CD8-positive, alpha-beta memory T cell (primary cell): ENCODE results near the gene MRTFA. TPM values are rescaled to one million over a fixed set of nuclear protein-coding genes. Genes with fewer than 3 reads are reported as not detected.

Experiments
- CTCF ChIA-PET: fragments of 350-600 bp; sonication (Branson Sonifier 250); formaldehyde crosslinking; loops from one replicate; lab custom pipeline; 2021; ENCODE audit warnings: antibody characterized with exemption; lab: Charles Lee
- POLR2A ChIA-PET: fragments of 350-600 bp; sonication (Branson Sonifier 250); formaldehyde crosslinking; loops from one replicate; lab custom pipeline; 2021; ENCODE audit warnings: antibody characterized with exemption; lab: Charles Lee
- DNase-seq, 5 donors: peaks; one replicate each; pipeline versions ENCODE4 v3.0.0 to v3.0.0-alpha.2; 2020 to 2022; ENCODE audit warnings: mixed read lengths in 1 of 5
- H3K27ac ChIP-seq: one replicate; pipeline ENCODE4 v1.7.0; 2013; ENCODE audit warnings: low read depth, mild to moderate bottlenecking, low read length, moderate library complexity
- H3K27me3 ChIP-seq: 2 replicates; pipeline ENCODE4 v1.7.0; 2013; ENCODE audit warnings: low read length, mild to moderate bottlenecking; ENCODE audit not compliant: insufficient read depth, poor library complexity, severe bottlenecking
- H3K36me3 ChIP-seq: 2 replicates; pipeline ENCODE4 v1.7.0; 2013; ENCODE audit warnings: mild to moderate bottlenecking, low read length, moderate library complexity; ENCODE audit not compliant: insufficient read depth
- H3K4me1 ChIP-seq: 2 replicates; pipeline ENCODE4 v1.7.0; 2013; ENCODE audit warnings: mild to moderate bottlenecking, low read length, moderate library complexity; ENCODE audit not compliant: insufficient read depth
- H3K4me3 ChIP-seq: 2 replicates; pipeline ENCODE4 v1.7.0; 2013; ENCODE audit warnings: mild to moderate bottlenecking, low read length
- H3K9me3 ChIP-seq: 2 replicates; pipeline ENCODE4 v1.7.0; 2013; ENCODE audit warnings: mild to moderate bottlenecking, low read length
- H3K27ac Mint-ChIP-seq, 8 donors: one replicate each; pipeline ENCODE4 v1.8.0; 2020 to 2021; ENCODE audit warnings: mixed read lengths in 8 of 8, mild to moderate bottlenecking in 6 of 8, inconsistent platforms in 3 of 8, moderate library complexity in 3 of 8
- H3K27me3 Mint-ChIP-seq, 2 donors: one replicate each; pipeline ENCODE4 v1.8.0; 2020 to 2021; ENCODE audit warnings: mixed read lengths in 2 of 2, mild to moderate bottlenecking in 1 of 2, moderate library complexity in 1 of 2
- H3K36me3 Mint-ChIP-seq, 3 donors: one replicate each; pipeline ENCODE4 v1.8.0; 2020 to 2021; ENCODE audit warnings: mixed read lengths in 3 of 3, inconsistent platforms in 1 of 3, mild to moderate bottlenecking in 1 of 3
- H3K4me1 Mint-ChIP-seq, 3 donors: one replicate each; pipeline ENCODE4 v1.8.0; 2020 to 2021; ENCODE audit warnings: mixed read lengths in 3 of 3, inconsistent platforms in 1 of 3, mild to moderate bottlenecking in 1 of 3
- H3K4me3 Mint-ChIP-seq, 7 donors: one replicate each; pipeline ENCODE4 v1.8.0; 2020 to 2021; ENCODE audit warnings: mixed read lengths in 7 of 7, mild to moderate bottlenecking in 6 of 7, moderate library complexity in 4 of 7, inconsistent platforms in 2 of 7
- H3K9me3 Mint-ChIP-seq, 5 donors: one replicate each; pipeline ENCODE4 v1.8.0; 2020 to 2022; ENCODE audit warnings: mixed read lengths in 5 of 5, mild to moderate bottlenecking in 3 of 5, moderate library complexity in 2 of 5, inconsistent platforms in 1 of 5
- polyA plus RNA-seq: library from polyadenylated mRNA; unstranded; fragments of 300-500 nt; fragmentation: Illumina TruSeq; gene quantifications from one replicate; pipeline ENCODE4 v1.2.3, GENCODE V29; 2021
- total RNA-seq, 2 experiments: library from RNA; stranded (reverse); gene quantifications; one replicate each; pipeline ENCODE4 v1.2.3, GENCODE V29; 2021

The MRTFA gene
- total RNA-seq = 10 to 100 TPM; 38.6 to 40.5 TPM
- 22.9 TPM for polyA plus RNA-seq

DNA sequence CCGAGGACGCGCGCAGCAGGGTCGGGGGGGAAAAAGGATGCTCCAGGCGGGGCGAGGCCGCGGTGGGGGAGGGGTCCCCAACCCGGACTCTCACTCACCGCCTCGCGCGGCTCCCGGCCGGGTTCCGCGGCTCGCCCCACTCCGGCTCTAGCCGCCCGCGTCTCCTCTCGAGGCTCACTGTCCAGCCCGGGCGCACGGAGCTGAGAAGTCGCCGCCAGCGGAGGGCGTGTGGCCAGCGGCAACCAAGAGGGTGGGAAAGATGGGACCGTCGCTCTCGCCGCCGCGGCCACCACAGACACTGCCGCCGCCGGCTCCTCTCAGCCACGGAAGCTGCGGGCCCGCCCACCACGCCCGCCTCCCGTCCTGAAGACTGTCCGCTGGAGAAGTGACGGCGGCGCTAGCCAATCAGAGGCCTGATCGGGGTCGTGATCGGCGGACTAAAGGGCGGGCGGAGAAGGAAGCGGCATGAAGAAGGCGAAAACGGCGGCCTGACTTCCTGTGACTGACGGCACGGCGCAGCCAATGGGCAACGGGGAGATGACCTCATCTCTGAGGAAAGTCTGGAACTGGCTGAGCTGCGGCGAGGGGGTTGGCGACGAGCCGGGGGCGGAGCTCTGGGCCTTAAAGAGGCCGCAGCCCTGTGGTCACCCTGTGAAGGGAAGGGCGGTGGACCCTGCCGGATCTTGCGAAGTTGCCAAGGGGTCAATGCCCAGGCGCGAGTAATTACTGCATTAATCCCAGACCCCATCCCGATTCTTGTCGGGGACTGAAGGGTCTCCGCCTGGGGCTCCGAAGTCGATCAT is at the start of gene MRTFA:
Gene MRTFA, minus strand, starts transcription at position 340 of the 803 bp plus-strand sequence.
- Mint-ChIP-seq H3K27me3 (no peaks in the 10 kb centered on the region), H3K4me3 (peak within 1 kb of the TSS; percentile 91 to 99 (median 95)), H3K4me1 (peaks cover 37 to 48% (median 48%) of the 10 kb centered on the region in 3 donors), H3K36me3 (peaks cover 0 to 11% (median 0%) of the 10 kb centered on the region in 3 donors), H3K9me3 (no peaks in the 10 kb centered on the region), H3K27ac (peak within 1 kb of the TSS; percentile 87 to 98 (median 98))
- Histone ChIP-seq H3K4me1 (peaks cover 28% of the 10 kb centered on the region), H3K4me3 (peak within 1 kb of the TSS; percentile 97), H3K27ac (peak within 1 kb of the TSS; percentile 96), H3K27me3 (no peaks in the 10 kb centered on the region), H3K36me3 (no peaks in the 10 kb centered on the region), H3K9me3 (no peaks in the 10 kb centered on the region)
- ChIA-PET POLR2A (interaction anchor here (0.5 to 1.5 kb wide), 12 partner anchors 9 to 650 kb away, joined by 3 to 6 read pairs (median 4); partner anchors contain the start of gene RANGAP1), CTCF (interaction anchor here (0.8 to 2.4 kb wide), 8 partner anchors 10 to 1102 kb away, joined by 3 to 19 read pairs (median 5); no protein-coding TSS in a partner anchor)
- peak; percentile 98 to 100 (median 99) for DNase-seq

DNA sequence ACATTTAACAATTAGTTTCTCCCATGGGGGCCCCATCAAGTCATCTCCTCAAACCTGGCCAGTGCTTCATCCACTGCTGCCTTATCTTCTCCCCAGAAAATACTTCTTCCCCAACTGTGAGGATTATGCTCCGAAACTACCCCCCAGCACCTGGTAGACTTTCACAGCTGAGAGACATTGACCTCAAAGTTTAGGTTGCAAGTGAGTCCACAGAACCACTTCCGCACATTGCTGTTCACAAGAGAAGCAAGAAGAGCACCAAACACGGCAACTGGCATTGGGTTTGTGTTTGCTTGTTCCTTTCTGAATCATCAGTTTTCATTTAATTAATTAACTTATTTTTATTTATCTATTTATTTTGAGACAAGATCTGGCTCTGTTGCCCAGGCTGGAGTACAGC is 48.9 kb upstream of the MRTFA start:
- H3K27ac ChIP-seq = peak overlapping the region; percentile 9

DNA sequence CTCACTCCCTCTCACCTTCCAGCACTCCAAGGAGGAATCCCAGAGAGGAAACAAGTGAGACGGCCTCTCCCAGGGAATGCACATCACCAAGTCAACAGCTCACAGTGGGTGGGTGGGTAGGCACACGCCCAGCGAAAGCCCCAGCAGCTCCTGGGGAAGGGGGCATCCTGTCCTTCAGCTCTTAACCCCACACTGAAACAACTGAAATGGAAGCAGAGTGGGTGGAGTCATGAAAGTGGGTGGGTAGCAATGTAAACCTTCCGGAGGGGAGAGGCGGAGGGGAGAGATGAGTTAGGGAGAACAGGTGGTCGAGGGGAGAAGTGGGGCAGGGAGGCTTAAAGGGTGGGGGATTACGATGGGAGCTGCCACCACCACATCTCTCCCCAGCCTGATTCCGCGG is 48.2 kb upstream of the MRTFA start:
- H3K27ac Mint-ChIP-seq = peak overlapping the region in 5 of 8 donors; percentile 17 to 87 (median 71)
- DNase-seq = peak in 2 of 5 donors; percentile 12 to 47
- no peaks in the 10 kb centered on the region for H3K36me3 Mint-ChIP-seq
- Histone ChIP-seq H3K4me1 (no peaks in the 10 kb centered on the region), H3K4me3 (peak overlapping the region; percentile 54), H3K27me3 (no peaks in the 10 kb centered on the region), H3K27ac (peak overlapping the region; percentile 9), H3K9me3 (no peaks in the 10 kb centered on the region), H3K36me3 (no peaks in the 10 kb centered on the region)
- peak overlapping the region; percentile 19 to 91 (median 83) for H3K4me3 Mint-ChIP-seq
- CTCF ChIA-PET = interaction anchor here (1.2 to 4.3 kb wide), 4 partner anchors 26 to 76 kb away, joined by 3 to 57 read pairs (median 15); no protein-coding TSS in a partner anchor
- peaks cover 9 to 17% of the 10 kb centered on the region in 2 donors for H3K27me3 Mint-ChIP-seq
- POLR2A ChIA-PET = interaction anchor here (0.6 to 1.0 kb wide), 3 partner anchors 44 to 142 kb away, joined by 3 to 8 read pairs (median 4); no protein-coding TSS in a partner anchor
- H3K4me1 Mint-ChIP-seq = peaks cover 6 to 15% (median 11%) of the 10 kb centered on the region in 3 donors
- no peaks in the 10 kb centered on the region for H3K9me3 Mint-ChIP-seq

More for the DNA sequence above, 48.9 kb upstream of the MRTFA start:
- DNase-seq = peak in 4 of 5 donors; percentile 2 to 63 (median 20)
- CTCF ChIA-PET = interaction anchor here (1.2 to 4.3 kb wide), 4 partner anchors 26 to 76 kb away, joined by 3 to 57 read pairs (median 15); no protein-coding TSS in a partner anchor
- H3K27ac Mint-ChIP-seq = peak overlapping the region in 6 of 8 donors; percentile 71 to 87 (median 82)
- peak overlapping the region; percentile 66 to 91 (median 83) for H3K4me3 Mint-ChIP-seq
- H3K4me1 ChIP-seq = no peaks in the 10 kb centered on the region
- H3K27me3 ChIP-seq = no peaks in the 10 kb centered on the region
- H3K4me3 ChIP-seq = peak overlapping the region; percentile 54
- H3K4me1 Mint-ChIP-seq = peaks cover 6 to 15% (median 11%) of the 10 kb centered on the region in 3 donors
- no peaks in the 10 kb centered on the region for H3K9me3 ChIP-seq
- no peaks in the 10 kb centered on the region for H3K36me3 ChIP-seq
- peaks cover 7 to 10% of the 10 kb centered on the region in 2 donors for H3K27me3 Mint-ChIP-seq
- POLR2A ChIA-PET = interaction anchor here (1.0 kb wide), 1 partner anchor 43 kb away, joined by 4 read pairs; no protein-coding TSS in a partner anchor
- no peaks in the 10 kb centered on the region for H3K36me3 Mint-ChIP-seq
- H3K9me3 Mint-ChIP-seq = no peaks in the 10 kb centered on the region

DNA sequence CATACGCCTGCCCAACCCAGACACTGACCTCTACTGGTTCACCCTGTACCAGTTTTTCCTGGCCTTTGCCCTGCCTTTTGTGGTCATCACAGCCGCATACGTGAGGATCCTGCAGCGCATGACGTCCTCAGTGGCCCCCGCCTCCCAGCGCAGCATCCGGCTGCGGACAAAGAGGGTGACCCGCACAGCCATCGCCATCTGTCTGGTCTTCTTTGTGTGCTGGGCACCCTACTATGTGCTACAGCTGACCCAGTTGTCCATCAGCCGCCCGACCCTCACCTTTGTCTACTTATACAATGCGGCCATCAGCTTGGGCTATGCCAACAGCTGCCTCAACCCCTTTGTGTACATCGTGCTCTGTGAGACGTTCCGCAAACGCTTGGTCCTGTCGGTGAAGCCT is 44.9 kb upstream of the MRTFA start:
- POLR2A ChIA-PET = no interaction called here
- H3K4me1 Mint-ChIP-seq = peaks cover 6 to 9% (median 8%) of the 10 kb centered on the region in 3 donors

DNA sequence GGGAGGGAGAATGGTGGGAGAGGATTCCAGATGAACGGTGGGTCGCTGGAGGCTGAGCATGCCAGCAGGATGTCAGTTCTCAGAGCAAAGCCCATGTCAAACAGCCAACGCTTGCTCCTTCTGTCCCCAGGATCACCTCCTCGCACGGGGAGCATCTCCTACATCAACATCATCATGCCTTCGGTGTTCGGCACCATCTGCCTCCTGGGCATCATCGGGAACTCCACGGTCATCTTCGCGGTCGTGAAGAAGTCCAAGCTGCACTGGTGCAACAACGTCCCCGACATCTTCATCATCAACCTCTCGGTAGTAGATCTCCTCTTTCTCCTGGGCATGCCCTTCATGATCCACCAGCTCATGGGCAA is 44.3 kb upstream of the MRTFA start:
- no peaks in the 10 kb centered on the region for H3K4me1 ChIP-seq
- no peaks in the 10 kb centered on the region for H3K9me3 ChIP-seq
- Mint-ChIP-seq H3K4me1 (peaks cover 6 to 7% (median 7%) of the 10 kb centered on the region in 3 donors), H3K4me3 (no peak overlapping the region), H3K36me3 (no peaks in the 10 kb centered on the region), H3K27me3 (peaks cover 11 to 20% of the 10 kb centered on the region in 2 donors), H3K27ac (no peak overlapping the region), H3K9me3 (no peaks in the 10 kb centered on the region)
- H3K27ac ChIP-seq = no peak overlapping the region
- peaks cover 5% of the 10 kb centered on the region for H3K27me3 ChIP-seq
- ChIA-PET CTCF (interaction anchor here (1.8 kb wide), 1 partner anchor 219 kb away, joined by 4 read pairs; no protein-coding TSS in a partner anchor), POLR2A (no interaction called here)
- no peak for DNase-seq
- H3K4me3 ChIP-seq = no peak overlapping the region
- H3K36me3 ChIP-seq = no peaks in the 10 kb centered on the region

More for the DNA sequence above, 44.9 kb upstream of the MRTFA start:
- no peak for DNase-seq
- no peak overlapping the region for H3K4me3 ChIP-seq
- no peak overlapping the region for H3K27ac ChIP-seq
- H3K9me3 ChIP-seq = no peaks in the 10 kb centered on the region
- peaks cover 5% of the 10 kb centered on the region for H3K27me3 ChIP-seq
- no peaks in the 10 kb centered on the region for H3K4me1 ChIP-seq
- Mint-ChIP-seq H3K27ac (peak overlapping the region in 3 of 8 donors; percentile 47 to 87 (median 77)), H3K36me3 (no peaks in the 10 kb centered on the region), H3K4me3 (no peak overlapping the region), H3K27me3 (peaks cover 11 to 20% of the 10 kb centered on the region in 2 donors), H3K9me3 (no peaks in the 10 kb centered on the region)
- CTCF ChIA-PET = interaction anchor here (2.3 kb wide), 1 partner anchor 218 kb away, joined by 7 read pairs; no protein-coding TSS in a partner anchor
- no peaks in the 10 kb centered on the region for H3K36me3 ChIP-seq

DNA sequence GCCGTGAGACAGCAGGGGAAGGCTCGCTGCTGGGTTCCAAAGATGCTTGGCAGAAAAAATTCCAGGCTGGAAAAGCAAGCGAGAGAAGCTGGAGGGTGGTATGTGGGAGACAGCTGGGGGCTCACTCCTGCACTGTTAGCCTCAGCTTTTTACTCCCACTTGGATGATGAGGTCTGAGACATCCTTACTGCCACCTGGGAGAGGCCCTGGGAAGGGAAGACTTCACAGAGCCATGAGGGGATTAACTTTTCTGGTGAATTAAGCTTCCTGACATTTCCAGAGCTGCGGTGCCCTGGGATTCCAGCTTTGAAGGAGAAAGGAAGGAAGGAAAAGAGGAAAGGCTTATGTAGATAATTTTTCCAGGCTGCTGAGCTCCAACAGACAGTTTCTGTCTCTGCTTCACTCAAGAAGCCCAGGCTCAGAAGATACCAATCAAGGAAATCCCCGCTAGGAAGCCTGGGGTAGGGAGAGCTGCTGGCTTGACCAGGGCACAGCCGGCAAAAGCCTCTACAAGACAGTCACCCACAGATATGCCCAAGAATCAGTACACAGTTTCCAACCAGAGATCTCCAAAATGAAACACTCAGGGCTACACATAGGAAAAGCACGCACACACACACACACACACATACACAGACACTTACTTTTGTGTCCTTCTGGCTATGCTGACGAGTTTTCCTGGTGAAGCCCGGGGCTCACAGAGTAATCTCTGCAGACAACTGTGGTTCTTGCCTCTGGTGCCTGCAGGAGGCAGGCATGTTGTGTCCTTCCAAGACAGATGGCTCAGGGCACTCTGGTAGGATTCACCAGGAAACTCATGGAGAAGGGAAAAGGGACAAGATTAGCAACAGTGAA is 43.7 kb upstream of the MRTFA start:
- Histone ChIP-seq H3K9me3 (no peaks in the 10 kb centered on the region), H3K27ac (no peak overlapping the region), H3K27me3 (peaks cover 5% of the 10 kb centered on the region), H3K36me3 (no peaks in the 10 kb centered on the region), H3K4me1 (no peaks in the 10 kb centered on the region), H3K4me3 (no peak overlapping the region)
- H3K27me3 Mint-ChIP-seq = peaks cover 11 to 20% of the 10 kb centered on the region in 2 donors
- ChIA-PET CTCF (interaction anchor here (1.8 kb wide), 1 partner anchor 219 kb away, joined by 4 read pairs; no protein-coding TSS in a partner anchor), POLR2A (interaction anchor here (0.6 kb wide), 1 partner anchor 204 kb away, joined by 4 read pairs; no protein-coding TSS in a partner anchor)
- H3K9me3 Mint-ChIP-seq = no peaks in the 10 kb centered on the region
- H3K4me3 Mint-ChIP-seq = no peak overlapping the region
- H3K4me1 Mint-ChIP-seq = peaks cover 5 to 7% (median 6%) of the 10 kb centered on the region in 3 donors
- H3K27ac Mint-ChIP-seq = peak overlapping the region in 3 of 8 donors; percentile 3 to 54 (median 38)
- no peaks in the 10 kb centered on the region for H3K36me3 Mint-ChIP-seq
- DNase-seq = no peak
